NOMO-1 treated with DMSO at 0.1 percent for 48 hours (cell line): ENCODE results near the gene DCC.

Experiments used
- DNase-seq: peaks from one replicate; lab custom pipeline; 2025; ENCODE audit not compliant: unreplicated experiment; lab: John Stamatoyannopoulos, UW

The DCC gene

GRCh38 chr18:53544917-53545316, 1204.9 kb downstream of the DCC start:
- DNase-seq = no peak

- no peak for DNase-seq
These were observed 1212.0 kb downstream of the DCC start for GRCh38 chr18:53551868-53552426.

GRCh38 chr18:53553030-53553429, 1213.0 kb downstream of the DCC start:
- no peak for DNase-seq

GRCh38 chr18:53556450-53556849, 1216.5 kb downstream of the DCC start:
- DNase-seq = no peak

- no peak for DNase-seq
These were observed 1220.5 kb downstream of the DCC start for GRCh38 chr18:53560546-53560945.

DNA sequence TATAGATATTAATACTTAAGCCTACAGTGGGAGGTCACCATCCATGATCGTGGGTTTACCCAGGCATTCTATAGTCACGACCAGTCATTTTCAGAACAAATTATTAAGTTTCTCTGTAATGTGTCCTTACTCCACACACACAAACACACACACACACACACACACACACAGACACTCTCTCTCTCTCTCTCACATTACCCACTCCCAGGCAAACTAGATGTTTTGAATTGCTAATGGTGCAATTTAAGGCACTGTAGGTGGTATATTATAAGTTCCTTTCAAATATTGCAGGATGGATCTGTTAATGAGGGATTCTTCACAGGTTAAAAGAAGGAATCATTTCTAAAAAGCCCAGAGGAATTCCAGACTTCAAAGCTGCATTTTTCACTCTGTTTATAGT, 1226.6 kb downstream of the DCC start:
- DNase-seq = no peak

- DNase-seq = peak; percentile 11
These were observed 1228.1 kb downstream of the DCC start for GRCh38 chr18:53567929-53568574.
